H1 (cell line): ENCODE results near the gene PHF3. TPM values are rescaled to one million over a fixed set of nuclear protein-coding genes. Genes with fewer than 3 reads are reported as not detected.

Experiments used
- CTCF ChIA-PET: fragments of 300-600 bp; sonication (Branson Sonifier 250); formaldehyde crosslinking; loops from one replicate; lab custom pipeline; 2021; ENCODE audit not compliant: partially characterized antibody; lab: Charles Lee
- POLR2A ChIA-PET: fragments of 300-600 bp; sonication (Branson Sonifier 250); formaldehyde crosslinking; loops from one replicate; lab custom pipeline; 2021; ENCODE audit warnings: inconsistent platforms; ENCODE audit not compliant: partially characterized antibody; lab: Charles Lee
- DNase-seq, 2 experiments: peaks; one replicate each; pipeline versions ENCODE4 v3.0.0 to v3.0.0-alpha.2; 2010 to 2022; ENCODE audit warnings: low spot score in 2 of 2, low read depth in 1 of 2, mixed read lengths in 1 of 2
- FAIRE-seq: peaks from 2 replicates; lab custom pipeline; 2011; peaks lifted over from hg19 to GRCh38; lab: Jason Lieb, UNC
- H2AFZ ChIP-seq: 2 replicates; pipeline ENCODE4 v1.8.1; 2012; ENCODE audit warnings: low read length, inconsistent platforms
- H2AK5ac ChIP-seq: 2 replicates; pipeline ENCODE4 v1.6.1; 2013; ENCODE audit warnings: low read depth, low read length
- H2BK120ac ChIP-seq: replicated peaks from 2 replicates; pipeline ENCODE3; 2013; ENCODE audit warnings: low read depth, low read length, inconsistent platforms
- H2BK12ac ChIP-seq: 2 replicates; pipeline ENCODE4 v1.6.1; 2013; ENCODE audit warnings: low read depth, low read length
- H2BK15ac ChIP-seq: 2 replicates; pipeline ENCODE4 v1.6.1; 2013; ENCODE audit warnings: low read length
- H2BK20ac ChIP-seq: 2 replicates; pipeline ENCODE4 v1.6.1; 2013; ENCODE audit warnings: low read length
- H2BK5ac ChIP-seq: 2 replicates; pipeline ENCODE4 v1.6.1; 2013; ENCODE audit warnings: low read depth, low read length
- H3K14ac ChIP-seq: 2 replicates; pipeline ENCODE4 v1.6.1; 2013; ENCODE audit warnings: inconsistent platforms; ENCODE audit not compliant: insufficient read length
- H3K18ac ChIP-seq: 2 replicates; pipeline ENCODE4 v1.6.1; 2013; ENCODE audit warnings: low read length; ENCODE audit errors: extremely low read depth
- H3K23ac ChIP-seq: 2 replicates; pipeline ENCODE4 v1.6.1; 2013; ENCODE audit warnings: inconsistent platforms; ENCODE audit not compliant: insufficient read length
- H3K23me2 ChIP-seq: 2 replicates; pipeline ENCODE4 v1.6.1; 2013; ENCODE audit warnings: low read depth, low read length
- H3K27ac ChIP-seq: 2 replicates; pipeline ENCODE4 v1.6.1; 2011; ENCODE audit warnings: low read depth, low read length, inconsistent platforms
- H3K27me3 ChIP-seq, 4 experiments: replicated peaks in 1 of 4; 1 replicate in 1 of 4; 2 replicates in 3 of 4; pipeline versions ENCODE4 v1.6.1 to v1.8.1; 2011 to 2013; ENCODE audit warnings: low read length in 3 of 4, mild to moderate bottlenecking in 3 of 4, inconsistent platforms in 2 of 4, mixed read lengths in 2 of 4, moderate library complexity in 1 of 4; ENCODE audit not compliant: control insufficient read depth in 3 of 4, insufficient read depth in 3 of 4; ENCODE audit errors: extremely low read depth in 1 of 4
- H3K36me3 ChIP-seq, 4 experiments: 2 replicates each; pipeline versions ENCODE4 v1.6.1 to v1.8.1; 2011 to 2013; ENCODE audit warnings: mild to moderate bottlenecking in 4 of 4, low read length in 3 of 4, moderate library complexity in 2 of 4, control low read depth in 1 of 4, inconsistent platforms in 1 of 4; ENCODE audit not compliant: insufficient read depth in 4 of 4, control insufficient read depth in 2 of 4
- H3K4ac ChIP-seq: replicated peaks from 2 replicates; pipeline ENCODE3; 2013; ENCODE audit warnings: low read length, low read depth, mixed read lengths, inconsistent platforms; ENCODE audit not compliant: insufficient read length
- H3K4me1 ChIP-seq, 4 experiments: replicated peaks in 1 of 4; 1 replicate in 1 of 4; 2 replicates in 3 of 4; pipeline versions ENCODE4 v1.6.1 to v1.8.1; 2011 to 2013; ENCODE audit warnings: low read length in 3 of 4, inconsistent platforms in 2 of 4, mixed read lengths in 1 of 4; ENCODE audit not compliant: insufficient read depth in 4 of 4, control insufficient read depth in 3 of 4
- H3K4me2 ChIP-seq, 2 experiments: 2 replicates each; pipeline versions ENCODE4 v1.6.1 to v1.8.1; 2011 to 2013; ENCODE audit warnings: low read depth in 2 of 2, low read length in 2 of 2, control low read depth in 1 of 2, inconsistent platforms in 1 of 2, mild to moderate bottlenecking in 1 of 2; ENCODE audit not compliant: insufficient read depth in 1 of 2
- H3K4me3 ChIP-seq, 4 experiments: fragments of 200-600, 300-600 bp in 1 of 4; sonication (generic), shearing (Covaris generic), sonication (Bioruptor Twin) in 1 of 4; 2 replicates each; pipeline versions ENCODE4 v1.5.1 to v1.8.1; 2011 to 2016; ENCODE audit warnings: low read length in 4 of 4, low read depth in 3 of 4, control low read depth in 2 of 4, inconsistent platforms in 2 of 4, mild to moderate bottlenecking in 2 of 4, mixed read lengths in 1 of 4, moderate library complexity in 1 of 4; ENCODE audit not compliant: insufficient read depth in 2 of 4; ENCODE audit errors: extremely low read depth in 1 of 4
- H3K56ac ChIP-seq: replicated peaks from 2 replicates; pipeline ENCODE3; 2013; ENCODE audit warnings: low read depth, mild to moderate bottlenecking, mixed read lengths, low read length, inconsistent platforms; ENCODE audit not compliant: insufficient read length
- H3K79me1 ChIP-seq: 2 replicates; pipeline ENCODE4 v1.6.1; 2013; ENCODE audit warnings: low read depth, low read length, control low read depth
- H3K79me2 ChIP-seq, 2 experiments: 2 replicates each; pipeline versions ENCODE4 v1.6.1 to v1.8.1; 2012 to 2013; ENCODE audit warnings: low read length in 2 of 2, mild to moderate bottlenecking in 2 of 2, inconsistent platforms in 1 of 2; ENCODE audit not compliant: insufficient read depth in 2 of 2, control insufficient read depth in 1 of 2
- H3K9ac ChIP-seq, 4 experiments: replicated peaks in 1 of 4; 1 replicate in 1 of 4; 2 replicates in 3 of 4; pipeline versions ENCODE4 v1.6.1 to v1.8.1; 2011 to 2013; ENCODE audit warnings: low read depth in 3 of 4, low read length in 3 of 4, control low read depth in 2 of 4, mild to moderate bottlenecking in 2 of 4, moderate library complexity in 2 of 4, inconsistent platforms in 1 of 4; ENCODE audit errors: extremely low read depth in 1 of 4
- H3K9me3 ChIP-seq, 2 experiments: 2 replicates each; pipeline versions ENCODE4 v1.6.1 to v1.8.1; 2012 to 2013; ENCODE audit warnings: mild to moderate bottlenecking in 2 of 2, moderate library complexity in 2 of 2, control low read depth in 1 of 2, inconsistent platforms in 1 of 2, low read depth in 1 of 2, low read length in 1 of 2, mixed read lengths in 1 of 2; ENCODE audit not compliant: insufficient read depth in 2 of 2
- H4K20me1 ChIP-seq, 2 experiments: replicated peaks in 1 of 2; 2 replicates each; pipeline versions ENCODE3 to v1.8.1; 2011 to 2013; ENCODE audit warnings: inconsistent platforms in 2 of 2, low read length in 2 of 2, mild to moderate bottlenecking in 1 of 2; ENCODE audit not compliant: insufficient read depth in 2 of 2, control insufficient read depth in 1 of 2
- H4K5ac ChIP-seq: 2 replicates; pipeline ENCODE4 v1.6.1; 2013; ENCODE audit warnings: low read length, low read depth, mixed read lengths, inconsistent platforms; ENCODE audit not compliant: insufficient read length
- H4K8ac ChIP-seq: 2 replicates; pipeline ENCODE4 v1.8.0; 2013; ENCODE audit warnings: mild to moderate bottlenecking, moderate library complexity, low read length, inconsistent platforms; ENCODE audit not compliant: insufficient read depth; ENCODE audit errors: extremely low read depth
- H4K91ac ChIP-seq: replicated peaks from 2 replicates; pipeline ENCODE3; 2013; ENCODE audit warnings: low read length, mixed read lengths, inconsistent platforms; ENCODE audit not compliant: insufficient read length
- ATF3 ChIP-seq: IDR thresholded peaks from 2 replicates; pipeline ENCODE4 v1.6.1; 2011; ENCODE audit warnings: low read depth, mild to moderate bottlenecking, low read length; ENCODE audit not compliant: insufficient read depth
- BACH1 ChIP-seq: IDR thresholded peaks from 2 replicates; pipeline ENCODE4 v1.6.1; 2012; ENCODE audit warnings: low read length, improper control_type of control experiment
- EZH2 ChIP-seq: fragments of 200-600 bp; sonication (generic); IDR thresholded peaks from 2 replicates; pipeline ENCODE4 v1.7.1; 2012; ENCODE audit warnings: low read depth, mild to moderate bottlenecking, moderate library complexity, low read length, inconsistent platforms; ENCODE audit not compliant: severe bottlenecking
- WGBS, 2 experiments: shearing (Covaris generic) in 1 of 2; methylation state at CpG; one replicate each; pipeline versions ENCODE4 v1.1.6 to v1.1.7; 2013 to 2015; ENCODE audit warnings: low lambda C conversion rate in 2 of 2, mixed read lengths in 2 of 2, inconsistent platforms in 1 of 2, low coverage in 1 of 2, missing lambda C conversion rate in 1 of 2; ENCODE audit not compliant: insufficient replicate concordance in 2 of 2, insufficient coverage in 1 of 2, insufficient read length in 1 of 2; ENCODE audit errors: extremely low coverage in 1 of 2, missing lambda C conversion rate in 1 of 2; 5-methylcytosine and 5-hydroxymethylcytosine counted together
- polyA plus RNA-seq, 7 experiments: library from polyadenylated mRNA; depleted of rRNA in 3 of 7; stranded (reverse) in 5 of 7; unstranded in 2 of 7; fragments of >200 nt in 5 of 7; fragments of 200-250 nt in 2 of 7; gene quantifications; 1 replicate in 5 of 7; 2 replicates in 1 of 7; 4 replicates in 1 of 7; pipeline versions ENCODE4 v1.2.1 to v1.2.3, GENCODE V29; 2011 to 2013; ENCODE audit warnings: missing spikeins in 2 of 7, mixed read lengths in 2 of 7
- total RNA-seq: library from RNA; stranded (reverse); fragmentation: NEBNext Ultra II Directional; extraction: Animal tissue kit (Norgen Biotek cat#: 25700); gene quantifications from 2 replicates; pipeline ENCODE4 v1.2.1, GENCODE V29; 2021

PHF3 gene
- total and polyA plus RNA-seq, 2 of the 8 experiments (the other 6 are each of a cell fraction or from before 2014, with no cell fraction given), result 10.1 to 69.3 TPM

GRCh38 chr6:63708631-63709030 is 73.0 kb downstream of the PHF3 start:
- no peaks in the 10 kb centered on the region for H3K79me2 ChIP-seq
- no peak overlapping the region for H3K4me3 ChIP-seq
- no peaks in the 10 kb centered on the region for H3K4me1 ChIP-seq
- WGBS, 2 experiments, result 100% methylated on average over 1 of the region's 1 CpG; no CpG with 5 or more reads in 1 of the 2 experiments
- H3K4ac ChIP-seq, result no peak overlapping the region
- no peak overlapping the region for H3K27ac ChIP-seq
- TF ChIP-seq EZH2, result no peak
- TF ChIP-seq ATF3, result no peak
- TF ChIP-seq BACH1, result no peak
- H3K56ac ChIP-seq, result no peak overlapping the region
- ChIA-PET CTCF (no interaction called here), POLR2A (no interaction called here)
- no peaks in the 10 kb centered on the region for H4K20me1 ChIP-seq
- no peak overlapping the region for H4K8ac ChIP-seq
- no peak overlapping the region for H3K23ac ChIP-seq
- H2AFZ ChIP-seq, result no peak overlapping the region
- FAIRE-seq, result no peak
- peaks cover 2 to 82% (median 43%) of the 10 kb centered on the region in 4 experiments; a peak in 7 of 8 replicates for H3K36me3 ChIP-seq
- no peak overlapping the region for H2BK15ac ChIP-seq
- no peak overlapping the region for H3K18ac ChIP-seq
- H2BK12ac ChIP-seq, result no peak overlapping the region
- H3K9ac ChIP-seq, result no peak overlapping the region
- H3K79me1 ChIP-seq, result no peaks in the 10 kb centered on the region
- no peaks in the 10 kb centered on the region for H3K27me3 ChIP-seq
- no peak overlapping the region for H2BK20ac ChIP-seq
- DNase-seq, result no peak
- no peak overlapping the region for H4K5ac ChIP-seq
- H3K23me2 ChIP-seq, result no peaks in the 10 kb centered on the region
- no peaks in the 10 kb centered on the region for H3K9me3 ChIP-seq
- no peak overlapping the region for H2BK120ac ChIP-seq
- no peak overlapping the region for H3K14ac ChIP-seq
- H2BK5ac ChIP-seq, result no peak overlapping the region
- H3K4me2 ChIP-seq, result no peak overlapping the region
- H2AK5ac ChIP-seq, result no peak overlapping the region
- no peak overlapping the region for H4K91ac ChIP-seq
